IPS-15b (cell line): Measurements from ENCODE around the gene TMEM236.

Source experiments
- H3K27me3 ChIP-seq: one replicate; pipeline ENCODE4 v1.6.1; 2013; ENCODE audit warnings: low read length; ENCODE audit not compliant: control insufficient read depth, insufficient read depth
- H3K36me3 ChIP-seq: one replicate; pipeline ENCODE4 v1.6.1; 2013; ENCODE audit warnings: low read length; ENCODE audit not compliant: control insufficient read depth, insufficient read depth
- H3K4me1 ChIP-seq: one replicate; pipeline ENCODE4 v1.6.1; 2013; ENCODE audit warnings: mild to moderate bottlenecking, low read length; ENCODE audit not compliant: control insufficient read depth, insufficient read depth
- H3K4me3 ChIP-seq: one replicate; pipeline ENCODE4 v1.5.1; 2013; ENCODE audit warnings: low read depth, low read length
- H3K9ac ChIP-seq: one replicate; pipeline ENCODE4 v1.6.1; 2013; ENCODE audit warnings: low read depth, mild to moderate bottlenecking, low read length
- H3K9me3 ChIP-seq: one replicate; pipeline ENCODE4 v1.6.1; 2013; ENCODE audit warnings: mild to moderate bottlenecking, low read length; ENCODE audit not compliant: control insufficient read depth, insufficient read depth

Gene TMEM236

DNA sequence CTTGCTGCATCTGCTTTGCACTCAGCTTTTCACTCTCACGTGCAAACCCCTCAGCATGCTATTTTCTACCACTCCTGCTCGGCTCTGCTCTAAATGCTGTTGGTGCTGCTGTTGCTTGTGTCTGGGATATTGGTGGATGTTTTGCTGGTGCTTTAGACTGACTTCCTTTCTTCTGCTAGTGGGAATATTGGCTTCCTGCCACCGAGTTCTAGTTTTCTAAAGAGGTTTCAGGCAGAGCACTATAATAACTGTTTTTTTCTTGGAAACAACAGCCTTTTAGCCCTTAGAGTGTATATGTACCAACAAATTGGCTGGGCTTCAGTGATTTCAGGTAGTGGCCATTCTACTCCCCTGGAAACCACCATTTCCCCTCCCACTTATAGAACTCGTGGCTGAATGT lies 27.8 kb downstream of the TMEM236 start:
- Histone ChIP-seq H3K36me3 (no peaks in the 10 kb centered on the region), H3K27me3 (no peaks in the 10 kb centered on the region), H3K9me3 (no peaks in the 10 kb centered on the region), H3K9ac (no peak overlapping the region), H3K4me1 (no peaks in the 10 kb centered on the region), H3K4me3 (no peak overlapping the region)

GRCh38 chr10:17780727-17781126 lies 28.7 kb downstream of the TMEM236 start:
- Histone ChIP-seq H3K4me1 (no peaks in the 10 kb centered on the region), H3K9ac (no peak overlapping the region), H3K36me3 (no peaks in the 10 kb centered on the region), H3K27me3 (no peaks in the 10 kb centered on the region), H3K9me3 (no peaks in the 10 kb centered on the region), H3K4me3 (no peak overlapping the region)

GRCh38 chr10:17781856-17782255 lies 29.9 kb downstream of the TMEM236 start:
- H3K4me3 ChIP-seq: no peak overlapping the region
- no peaks in the 10 kb centered on the region for H3K4me1 ChIP-seq
- no peaks in the 10 kb centered on the region for H3K9me3 ChIP-seq
- H3K9ac ChIP-seq: no peak overlapping the region
- H3K27me3 ChIP-seq: no peaks in the 10 kb centered on the region
- H3K36me3 ChIP-seq: no peaks in the 10 kb centered on the region

DNA sequence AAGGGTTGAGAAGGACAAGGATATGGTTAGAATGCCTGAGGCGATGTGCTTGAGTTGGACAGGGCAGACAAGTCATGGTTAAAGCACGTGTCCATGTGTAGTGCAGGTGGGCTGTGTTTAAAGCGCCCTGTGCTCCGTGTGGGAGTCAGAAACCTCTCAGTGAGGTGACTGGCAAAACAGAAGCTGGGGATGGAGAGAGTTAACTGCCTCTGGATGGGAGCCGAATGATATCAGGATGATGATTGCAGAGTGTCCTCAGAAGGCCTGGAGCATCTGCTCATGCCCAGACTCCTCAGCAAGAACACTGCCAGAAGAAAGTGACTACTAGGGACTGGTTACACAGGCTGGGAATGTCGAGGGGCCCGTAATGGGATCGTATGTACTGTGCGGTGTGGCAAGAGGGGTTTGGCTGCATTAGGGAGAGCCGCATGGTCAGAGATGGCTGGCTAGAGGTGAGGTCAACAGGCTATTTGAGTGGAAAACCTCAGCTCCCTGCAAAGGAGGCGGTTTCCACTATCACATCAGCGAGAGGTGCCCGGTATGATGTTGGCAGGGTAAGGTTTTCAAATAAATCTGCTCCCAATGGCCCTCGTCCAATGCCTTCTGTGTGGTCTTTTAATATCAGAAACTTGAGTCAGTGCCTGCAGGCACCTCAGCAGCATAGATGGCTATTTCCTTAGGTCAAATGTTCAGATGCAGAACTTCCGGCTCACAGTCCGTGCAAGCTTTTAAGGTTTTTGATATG lies 31.1 kb downstream of the TMEM236 start:
- Histone ChIP-seq H3K9me3 (no peaks in the 10 kb centered on the region), H3K36me3 (no peaks in the 10 kb centered on the region), H3K4me3 (no peak overlapping the region), H3K27me3 (no peaks in the 10 kb centered on the region), H3K4me1 (no peaks in the 10 kb centered on the region), H3K9ac (no peak overlapping the region)

GRCh38 chr10:17783751-17784150 lies 31.8 kb downstream of the TMEM236 start:
- H3K4me3 ChIP-seq: no peak overlapping the region
- H3K9me3 ChIP-seq: no peaks in the 10 kb centered on the region

DNA sequence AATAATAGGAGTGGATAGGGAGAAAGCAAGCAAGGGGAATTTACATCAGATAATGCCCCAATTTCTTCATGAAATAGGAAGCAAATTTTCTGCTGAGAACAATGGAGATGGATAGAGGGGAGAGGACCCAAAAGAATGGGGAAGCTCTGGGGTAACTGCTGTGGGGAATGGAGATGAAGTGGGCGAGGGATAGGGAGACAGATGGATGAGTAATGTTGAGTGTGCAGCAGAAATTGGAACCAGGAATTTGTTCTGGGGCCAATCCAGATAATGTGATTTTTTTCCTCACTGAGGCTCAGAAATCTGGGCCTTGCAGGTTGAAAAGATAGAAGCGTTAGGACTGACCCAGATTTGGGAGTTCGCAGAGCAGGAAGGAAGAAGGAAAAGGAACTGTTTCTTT lies 32.7 kb downstream of the TMEM236 start:
- Histone ChIP-seq H3K27me3 (no peaks in the 10 kb centered on the region), H3K4me1 (no peaks in the 10 kb centered on the region), H3K9me3 (no peaks in the 10 kb centered on the region), H3K36me3 (no peaks in the 10 kb centered on the region), H3K4me3 (no peak overlapping the region), H3K9ac (no peak overlapping the region)

More at GRCh38 chr10:17783751-17784150, 31.8 kb downstream of the TMEM236 start:
- Histone ChIP-seq H3K36me3 (no peaks in the 10 kb centered on the region), H3K4me1 (no peaks in the 10 kb centered on the region), H3K9ac (no peak overlapping the region), H3K27me3 (no peaks in the 10 kb centered on the region)

DNA sequence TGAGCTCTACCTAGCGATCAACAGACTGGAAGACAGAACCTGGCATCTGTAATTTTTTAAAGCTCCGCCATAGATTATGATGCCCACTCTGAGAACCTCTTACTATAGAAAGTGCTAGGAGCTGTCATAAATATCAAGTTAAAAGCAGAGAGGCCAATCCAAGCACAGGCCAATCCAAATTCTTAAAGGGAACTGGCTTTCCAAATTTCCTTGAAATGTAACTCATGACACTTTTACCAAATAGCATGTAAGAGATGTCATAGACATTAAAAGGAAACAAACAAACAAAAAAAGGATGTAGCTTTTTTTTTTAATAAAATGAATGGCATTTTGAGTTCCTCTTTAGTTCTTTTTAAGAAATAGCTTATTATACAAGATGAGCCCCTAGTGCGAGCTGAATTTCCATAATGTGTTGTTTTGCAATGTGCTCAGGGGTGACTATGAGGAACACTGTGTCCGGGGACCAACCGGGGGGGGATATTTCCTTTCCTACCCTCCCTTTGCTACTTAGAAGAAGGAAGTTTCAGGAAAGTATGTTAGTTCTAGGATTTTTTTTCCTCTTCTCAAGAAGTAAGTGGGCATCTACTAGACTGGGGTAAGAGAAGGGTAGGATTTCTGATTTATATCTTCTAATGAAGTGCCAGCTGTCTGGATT lies 33.4 kb downstream of the TMEM236 start:
- Histone ChIP-seq H3K4me1 (no peaks in the 10 kb centered on the region), H3K4me3 (no peak overlapping the region), H3K9me3 (no peaks in the 10 kb centered on the region), H3K27me3 (no peaks in the 10 kb centered on the region), H3K9ac (no peak overlapping the region), H3K36me3 (no peaks in the 10 kb centered on the region)

DNA sequence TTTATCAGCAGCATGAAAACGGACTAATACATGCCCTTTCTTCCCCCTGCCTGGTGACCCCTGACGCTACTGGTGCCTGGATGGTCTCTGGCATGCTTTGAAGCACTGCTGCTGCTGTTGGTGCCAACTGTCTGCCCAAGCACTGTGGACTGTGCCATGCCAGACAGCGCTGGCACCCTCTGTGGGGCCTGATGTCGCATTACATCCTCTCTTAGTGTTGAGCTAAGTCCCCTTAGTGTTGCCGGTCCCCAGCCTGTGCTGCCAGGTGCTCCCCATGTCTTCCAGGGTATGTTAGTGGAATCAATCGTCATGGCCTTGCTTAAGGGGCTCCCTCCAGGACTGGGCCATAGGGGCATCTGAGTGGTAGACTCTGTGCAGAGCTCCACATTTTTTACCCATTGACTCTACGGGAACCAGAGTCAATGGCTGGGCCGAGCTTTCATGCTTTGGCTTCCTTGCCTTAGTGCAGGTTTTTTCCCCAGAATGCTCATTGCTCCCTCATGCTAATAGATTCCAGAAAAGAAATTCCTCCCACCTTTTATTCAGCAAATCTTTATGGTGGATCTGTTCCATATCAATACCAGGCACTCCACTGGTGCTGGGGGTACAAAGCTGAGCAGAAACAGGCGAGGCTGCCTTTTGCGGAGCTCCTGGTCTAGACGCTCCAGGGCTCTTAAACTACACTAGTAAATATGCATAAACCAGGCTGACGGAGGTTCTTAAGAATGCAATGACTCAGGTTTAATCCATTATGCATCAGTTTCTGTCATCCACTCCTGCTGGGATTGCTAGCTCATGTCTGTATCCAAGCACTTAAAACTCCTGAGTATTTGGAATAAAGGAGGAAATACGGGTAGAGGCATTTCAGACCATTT lies 35.3 kb downstream of the TMEM236 start:
- H3K36me3 ChIP-seq: no peaks in the 10 kb centered on the region
- H3K4me1 ChIP-seq: no peaks in the 10 kb centered on the region
- no peak overlapping the region for H3K9ac ChIP-seq
- H3K27me3 ChIP-seq: no peaks in the 10 kb centered on the region
- H3K4me3 ChIP-seq: no peak overlapping the region
- no peaks in the 10 kb centered on the region for H3K9me3 ChIP-seq

DNA sequence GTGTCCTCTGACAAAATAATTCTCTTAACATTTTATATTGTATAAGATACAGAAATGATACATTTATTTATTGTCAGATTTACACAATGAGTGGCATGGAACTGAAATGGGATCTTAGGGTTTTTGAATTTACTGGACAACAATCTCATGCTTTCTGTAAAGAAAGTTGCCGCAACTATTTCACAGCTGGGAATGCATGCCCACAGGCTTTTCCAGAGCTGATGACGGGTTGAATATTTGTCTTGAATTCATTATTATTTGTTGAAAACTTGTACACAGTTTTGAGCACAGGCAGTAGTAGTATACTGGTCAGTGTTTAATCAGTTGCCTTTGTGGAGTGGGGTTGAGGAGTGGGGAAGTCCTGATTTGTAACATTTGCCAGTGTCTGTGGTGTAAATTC lies 36.6 kb downstream of the TMEM236 start:
- H3K4me1 ChIP-seq: no peaks in the 10 kb centered on the region
- H3K36me3 ChIP-seq: no peaks in the 10 kb centered on the region
- H3K9me3 ChIP-seq: no peaks in the 10 kb centered on the region
- H3K27me3 ChIP-seq: no peaks in the 10 kb centered on the region
- no peak overlapping the region for H3K9ac ChIP-seq
- no peak overlapping the region for H3K4me3 ChIP-seq

DNA sequence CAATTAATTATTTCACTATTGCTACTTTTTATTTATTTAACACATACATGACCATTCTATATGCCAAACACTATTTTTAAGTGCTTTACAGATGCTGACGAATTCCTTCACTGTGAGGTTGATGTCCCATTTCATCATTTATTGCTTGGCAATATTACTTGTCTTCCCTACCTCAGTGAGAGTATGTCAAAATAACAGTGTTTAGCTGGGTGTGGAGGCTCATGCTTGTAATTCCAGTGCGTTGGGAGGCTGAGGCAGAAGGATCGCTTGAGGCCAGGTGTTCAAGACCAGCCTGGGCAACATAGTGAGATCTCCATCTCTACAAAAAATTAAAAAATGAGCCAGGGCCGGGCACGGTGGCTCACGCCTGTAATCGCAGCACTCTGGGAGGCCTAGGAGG lies 37.4 kb downstream of the TMEM236 start:
- Histone ChIP-seq H3K4me3 (no peak overlapping the region), H3K4me1 (no peaks in the 10 kb centered on the region), H3K9me3 (no peaks in the 10 kb centered on the region), H3K9ac (no peak overlapping the region), H3K27me3 (no peaks in the 10 kb centered on the region), H3K36me3 (no peaks in the 10 kb centered on the region)

- H3K27me3 ChIP-seq: no peaks in the 10 kb centered on the region
- no peaks in the 10 kb centered on the region for H3K36me3 ChIP-seq
- no peak overlapping the region for H3K9ac ChIP-seq
- no peak overlapping the region for H3K4me3 ChIP-seq
- no peaks in the 10 kb centered on the region for H3K9me3 ChIP-seq
- no peaks in the 10 kb centered on the region for H3K4me1 ChIP-seq
These were observed 38.6 kb downstream of the TMEM236 start for GRCh38 chr10:17790651-17791050.
